GM19463 (cell line): ENCODE measurements around the gene PLXDC2.

Source experiments
- ATAC-seq: cut with Tn5 transposase; IDR thresholded peaks from one replicate; pipeline ENCODE4 v1.9.1; 2021; ENCODE audit warnings: mild to moderate bottlenecking, moderate library complexity; ENCODE audit not compliant: unreplicated experiment

The PLXDC2 gene

DNA sequence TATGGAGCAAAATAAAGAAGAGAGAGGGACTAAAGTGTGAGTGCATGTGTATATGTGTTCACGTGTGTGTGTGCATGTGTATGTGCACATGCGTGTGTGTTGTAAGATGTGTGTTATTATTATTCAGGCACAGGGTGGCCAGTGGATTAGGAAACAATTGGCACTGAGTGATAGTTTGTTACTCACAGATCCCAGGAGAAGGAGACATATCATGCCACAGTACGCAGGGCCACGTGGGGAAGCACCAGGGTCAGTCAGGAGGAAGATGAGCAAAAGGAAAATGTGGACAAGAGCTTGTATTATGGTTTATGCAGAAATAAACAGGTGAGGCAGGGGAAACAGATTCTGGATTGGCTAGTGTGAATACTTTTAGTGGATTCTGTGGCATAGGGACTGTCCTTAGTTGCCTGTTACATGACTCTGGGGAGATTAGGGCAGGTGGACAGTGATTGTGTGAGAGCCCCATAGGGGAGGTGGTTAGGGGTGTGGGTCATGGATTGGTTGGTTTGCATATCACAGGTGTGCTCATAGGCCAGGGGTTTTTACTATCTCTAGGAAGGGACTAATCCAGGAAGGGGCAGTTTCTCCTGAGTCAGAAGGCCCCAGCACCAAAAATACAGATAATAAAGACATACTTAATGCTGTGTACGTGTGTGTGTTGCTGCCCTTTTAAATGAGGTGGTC, 90.0 kb downstream of the PLXDC2 start:
- ATAC-seq = no peak

DNA sequence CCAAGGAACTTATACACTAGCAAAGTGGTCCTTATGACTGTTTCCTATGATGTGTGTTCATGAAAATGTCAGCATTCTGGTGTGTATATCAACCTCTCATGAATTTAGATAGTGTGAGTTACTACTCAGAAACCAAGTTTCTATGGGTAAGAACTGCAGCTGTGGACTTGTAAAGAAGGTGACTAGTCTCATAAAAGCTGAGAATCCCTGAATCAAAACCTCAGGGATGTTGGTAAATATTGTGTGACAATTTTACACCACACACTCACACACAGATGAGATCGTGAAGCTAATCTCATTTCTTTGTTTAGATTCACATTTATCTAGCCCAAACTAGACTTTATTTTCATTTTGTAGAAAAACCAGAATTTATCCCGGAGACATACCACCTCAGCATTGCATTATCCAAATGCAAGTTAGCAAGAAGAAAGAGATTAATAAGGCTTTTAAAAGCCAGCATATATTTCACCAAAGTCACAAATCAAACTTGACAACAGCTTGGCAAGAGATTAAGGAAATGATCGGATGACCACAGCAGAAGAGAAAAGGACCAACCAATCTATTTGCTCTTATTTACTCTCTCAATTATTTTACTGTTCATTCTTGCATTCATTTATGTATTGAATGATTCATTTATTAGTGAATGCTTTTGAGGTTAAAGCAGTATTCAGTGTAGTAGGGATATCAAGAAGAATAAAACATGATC, 92.9 kb downstream of the PLXDC2 start:
- ATAC-seq = no peak

DNA sequence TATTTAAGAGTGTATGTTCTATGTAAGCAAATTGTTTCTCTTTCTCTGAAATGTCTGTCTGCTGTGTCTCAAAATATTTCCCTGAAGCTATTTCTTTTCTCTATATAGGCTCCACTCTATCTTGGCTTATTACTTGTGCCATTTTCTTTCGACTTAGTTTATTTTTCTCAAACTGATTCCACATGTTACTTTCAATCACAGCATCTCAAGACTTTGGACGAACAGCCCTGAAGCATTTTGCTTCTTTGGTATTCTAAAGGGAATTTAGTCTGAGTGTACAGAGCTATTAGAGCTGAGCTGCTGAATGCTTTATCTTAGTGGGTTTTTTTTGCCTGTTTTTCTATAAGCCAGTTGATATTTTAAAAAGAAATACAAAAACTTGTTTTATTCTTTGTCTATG, 95.7 kb downstream of the PLXDC2 start:
- no peak for ATAC-seq

DNA sequence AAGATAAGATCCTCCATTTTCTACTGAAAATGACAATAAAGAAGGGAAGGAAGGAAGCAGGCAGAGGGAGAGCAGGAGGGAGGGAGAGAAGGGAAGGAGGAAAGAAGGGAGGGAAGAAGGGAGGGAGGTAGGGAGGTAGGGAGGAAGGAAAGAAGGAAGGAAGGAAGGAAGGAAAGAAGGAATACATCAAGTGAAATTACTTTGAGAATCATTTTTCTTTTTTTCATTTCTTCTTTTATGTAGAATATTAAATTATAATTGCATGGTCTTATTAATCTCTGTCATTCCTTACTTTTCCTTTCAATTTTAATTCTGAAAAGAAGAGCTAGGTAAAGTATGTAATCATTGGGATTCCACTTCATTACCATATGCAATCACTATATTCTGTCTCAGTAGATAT, 97.8 kb downstream of the PLXDC2 start:
- ATAC-seq = no peak

DNA sequence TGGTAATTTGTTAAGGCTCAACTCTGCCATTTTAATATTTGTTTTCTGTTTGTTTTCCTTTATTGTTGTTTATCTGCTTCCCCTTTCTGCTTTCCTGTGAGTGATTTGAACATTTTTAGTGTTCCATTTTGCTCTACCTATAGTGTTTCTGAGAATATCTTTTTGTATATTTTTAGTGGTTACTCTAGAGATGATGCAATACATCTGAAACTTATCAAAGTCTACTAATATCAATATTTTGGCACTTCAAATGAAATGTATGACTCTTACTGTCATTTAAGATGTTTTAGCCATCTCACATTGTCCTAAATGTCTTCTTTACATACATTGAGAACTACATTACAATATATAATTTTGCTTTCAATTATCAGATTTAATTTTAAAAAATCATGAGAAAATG, 98.9 kb downstream of the PLXDC2 start:
- ATAC-seq = no peak

DNA sequence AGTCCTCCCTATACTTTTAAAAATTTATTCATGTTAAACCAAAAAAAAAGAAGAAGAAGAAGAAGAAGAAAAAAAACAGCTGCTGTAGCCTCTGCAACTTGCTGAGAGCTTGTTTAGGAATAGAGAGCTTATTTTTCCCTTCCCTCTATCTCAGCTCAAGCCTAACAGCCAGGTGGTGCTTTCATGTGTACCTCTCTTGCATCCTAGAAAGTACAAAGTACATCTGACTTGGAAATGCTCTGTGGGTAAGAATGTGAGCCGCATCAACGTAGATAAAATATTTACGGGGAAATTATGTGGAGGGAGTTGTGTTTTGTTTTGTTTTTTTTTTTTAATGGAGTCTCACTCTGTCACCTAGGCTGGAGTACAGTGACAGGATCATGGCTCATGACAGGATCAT, 99.6 kb downstream of the PLXDC2 start:
- ATAC-seq = no peak

DNA sequence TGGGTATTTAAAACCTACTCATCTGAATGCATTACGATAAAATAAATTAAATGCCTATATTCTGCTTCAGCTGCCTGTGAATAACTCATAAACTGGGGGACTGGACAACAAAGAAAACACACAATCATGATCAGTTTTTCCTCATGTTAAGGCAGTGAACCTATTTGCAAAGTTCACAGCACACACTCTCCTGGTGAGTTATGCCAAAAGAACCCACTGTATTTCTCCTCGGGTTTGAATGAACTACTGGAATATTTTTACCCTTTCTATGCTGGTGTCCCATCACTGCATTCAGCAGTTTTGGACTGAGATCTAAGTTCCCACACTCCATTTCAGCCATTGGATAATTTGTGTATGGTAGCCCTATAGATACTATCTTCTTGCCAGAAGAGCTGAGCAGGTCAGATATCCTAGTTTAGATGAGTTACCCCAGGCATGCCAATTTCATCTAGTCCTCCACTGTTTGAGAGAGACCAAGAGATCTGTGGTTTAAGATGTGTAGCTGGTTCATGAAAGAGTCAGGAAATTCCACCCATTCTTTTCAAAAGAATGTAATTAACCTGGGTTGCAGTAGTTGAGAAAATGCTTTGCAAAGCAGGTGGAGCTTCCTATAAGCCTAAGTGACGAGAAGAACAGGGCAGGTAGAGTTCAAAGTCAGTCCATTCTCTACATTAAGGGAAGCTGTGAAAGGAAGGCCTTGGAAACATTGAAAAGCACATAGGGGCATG, 101.7 kb downstream of the PLXDC2 start:
- no peak for ATAC-seq

DNA sequence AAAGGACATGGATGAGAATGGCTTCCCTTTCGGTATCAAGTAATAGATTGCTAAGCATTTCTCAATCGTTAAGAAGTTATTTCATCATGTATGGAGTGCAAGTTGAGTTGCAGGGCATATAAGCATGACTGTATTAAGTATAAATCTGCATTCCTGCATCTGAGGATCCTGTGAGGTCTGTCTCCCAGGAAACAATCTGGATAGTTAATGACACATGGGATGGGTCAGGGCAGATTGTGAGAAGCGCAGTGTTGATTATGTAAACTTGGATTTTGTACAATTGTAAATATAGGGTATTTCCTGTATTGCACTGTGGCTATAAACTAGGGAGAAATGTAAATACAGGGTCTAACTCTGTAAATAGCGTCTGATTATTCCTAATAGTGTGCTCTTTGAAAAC, 102.6 kb downstream of the PLXDC2 start:
- ATAC-seq = no peak

DNA sequence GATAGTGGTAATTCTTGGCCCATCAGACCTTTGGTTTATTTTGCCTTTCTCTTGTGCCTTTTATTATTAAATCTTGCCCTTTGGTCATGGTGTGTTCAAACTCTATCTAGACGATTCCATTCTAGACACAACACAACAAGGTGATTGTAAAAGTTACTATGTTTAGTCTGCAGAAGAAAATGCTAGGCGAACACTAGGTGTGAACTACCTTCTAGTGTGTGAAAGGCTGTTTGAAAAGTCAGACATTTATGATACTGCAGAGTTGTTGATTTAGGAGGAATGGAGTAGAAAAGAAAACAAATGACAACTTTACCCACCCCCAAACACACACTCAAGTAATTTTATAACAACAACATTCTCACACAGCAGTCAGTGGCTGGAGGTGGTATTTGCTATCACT, 103.4 kb downstream of the PLXDC2 start:
- no peak for ATAC-seq

DNA sequence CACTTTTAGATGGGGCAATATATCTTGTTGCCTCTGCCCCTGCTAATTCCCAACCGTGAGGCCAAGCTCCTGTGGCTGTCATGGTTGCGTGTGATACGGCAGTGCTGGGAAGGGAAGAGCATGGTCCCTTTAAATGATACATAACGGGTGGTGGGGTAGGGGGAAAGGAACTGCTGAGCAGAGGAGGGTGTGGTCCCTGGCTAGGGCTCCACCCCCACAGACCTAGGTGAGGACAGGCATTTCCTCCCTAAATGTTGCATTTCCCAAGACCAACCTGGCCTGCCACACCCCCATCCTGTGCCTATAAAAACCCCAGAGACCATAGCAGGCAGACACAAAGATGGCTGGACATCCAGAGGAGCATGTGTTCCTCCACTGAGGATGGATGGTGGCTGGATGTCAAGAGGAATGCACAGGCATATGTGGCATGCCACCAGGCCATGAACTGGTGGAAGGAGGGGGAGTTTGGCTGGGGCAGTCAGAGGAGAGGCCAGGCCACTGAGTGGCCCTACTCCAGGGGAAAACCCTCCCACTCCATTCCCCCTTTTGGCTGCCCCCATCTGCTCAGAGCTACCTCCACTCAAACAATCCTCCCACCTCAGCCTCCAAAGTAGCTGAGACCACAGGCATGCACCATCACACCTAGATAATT, 104.0 kb downstream of the PLXDC2 start:
- no peak for ATAC-seq

DNA sequence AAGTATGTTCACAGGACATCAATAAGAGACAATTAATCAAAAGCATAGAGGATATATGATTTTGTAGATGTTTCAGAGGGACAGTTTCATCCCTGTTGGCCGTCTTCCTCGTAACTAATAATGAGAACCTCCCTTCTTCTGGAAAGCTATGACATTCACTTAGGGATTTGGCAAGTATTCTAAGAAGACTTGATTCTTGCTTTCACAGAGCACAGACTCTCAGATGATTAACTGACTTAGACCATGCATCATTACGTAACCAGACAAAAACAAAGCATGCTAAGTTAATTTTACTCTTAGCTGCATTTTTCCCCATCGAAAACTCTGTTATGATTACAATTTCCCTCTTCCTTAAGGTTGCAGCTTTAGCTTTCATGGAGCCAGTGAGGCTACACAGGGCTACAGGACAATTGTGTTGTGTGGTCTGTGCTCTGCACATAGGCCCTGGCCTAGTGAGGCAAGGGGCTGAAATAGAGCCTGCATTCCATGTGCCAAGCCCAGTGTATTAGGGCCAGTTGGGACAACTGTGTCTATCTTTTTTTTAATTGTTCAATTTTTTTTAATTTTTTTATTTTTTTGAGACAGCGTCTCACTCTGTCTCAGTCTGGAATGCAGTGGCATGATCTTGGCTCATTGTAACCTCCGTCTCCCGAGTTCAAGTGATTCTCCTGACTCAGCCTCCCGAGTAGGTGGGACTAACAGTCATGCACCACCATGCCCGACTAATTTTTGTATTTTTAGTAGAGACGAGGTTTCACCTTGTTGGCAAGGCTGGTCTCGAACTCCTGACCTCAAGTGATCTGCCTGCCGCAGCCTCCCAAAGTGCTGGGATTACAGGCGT, 105.3 kb downstream of the PLXDC2 start:
- no peak for ATAC-seq

DNA sequence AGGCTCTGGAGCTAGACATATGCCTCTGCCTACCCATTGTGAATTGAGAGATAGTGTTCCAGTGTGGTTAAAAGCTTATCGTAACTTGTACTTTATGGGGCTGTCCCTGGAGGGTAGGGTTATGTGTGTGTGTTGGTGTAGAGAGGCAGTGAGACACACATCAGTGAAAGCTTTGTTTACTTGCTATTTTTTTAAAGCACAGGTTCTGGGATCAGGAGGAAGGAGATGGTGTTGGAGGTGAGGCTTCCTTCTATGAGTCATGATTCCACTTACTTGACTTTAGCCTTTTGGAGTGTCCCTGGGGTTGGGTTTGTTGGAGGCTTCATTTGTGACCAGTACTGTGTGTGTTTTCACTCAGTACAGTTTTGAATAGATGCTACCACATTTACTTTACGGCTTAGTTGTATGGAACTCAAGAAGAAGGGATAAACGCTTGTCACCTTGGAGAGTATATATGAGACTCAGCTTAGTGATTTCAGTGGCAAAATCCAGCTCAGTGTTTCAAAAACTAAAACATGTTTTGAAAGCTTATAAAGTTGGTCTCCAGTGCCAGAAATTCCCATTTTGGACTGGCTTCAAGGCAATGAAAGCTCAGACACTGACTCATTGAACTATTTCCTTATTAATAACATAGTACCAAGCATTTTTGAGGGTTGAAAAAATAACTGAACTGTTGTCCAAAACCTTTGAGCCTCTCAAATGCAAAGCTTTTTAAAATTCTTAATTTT, 106.2 kb downstream of the PLXDC2 start:
- ATAC-seq = no peak

DNA sequence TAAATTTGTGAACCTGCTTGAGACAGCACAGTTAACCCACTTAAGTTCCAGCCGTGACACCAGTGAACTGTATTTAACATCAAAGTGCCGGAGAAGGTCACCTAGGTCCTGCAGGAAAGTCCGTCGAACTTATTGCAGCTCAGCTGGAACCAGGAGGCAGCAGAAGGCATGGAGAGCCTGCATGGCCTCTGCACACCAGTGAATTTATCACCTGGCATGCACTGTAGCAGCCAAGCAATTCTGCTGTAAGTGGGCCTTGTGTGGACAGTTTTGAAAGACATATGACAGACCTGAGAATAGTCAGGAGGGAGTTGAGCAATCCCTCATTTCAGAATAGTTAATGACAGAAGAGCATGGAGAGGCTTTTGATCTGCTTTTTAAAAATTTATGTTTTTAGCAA, 108.8 kb downstream of the PLXDC2 start:
- ATAC-seq = no peak

DNA sequence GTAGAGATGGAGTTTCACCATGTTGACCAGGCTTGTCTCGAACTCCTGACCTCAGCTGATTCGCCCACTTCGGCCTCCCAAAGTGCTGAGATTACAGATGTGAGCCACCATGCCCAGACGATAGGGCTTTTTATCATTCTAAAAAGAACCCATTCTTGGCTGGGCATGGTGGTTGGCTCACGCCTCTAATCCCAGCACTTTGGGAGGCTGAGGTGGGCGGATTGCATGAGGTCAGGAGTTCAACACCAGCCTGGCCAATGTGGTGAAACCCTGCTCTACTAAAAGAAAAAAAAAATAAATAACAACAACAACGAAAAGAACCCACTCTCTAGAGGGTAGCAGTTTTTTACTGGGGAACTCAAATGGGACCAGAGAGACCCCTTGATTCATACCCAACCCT, 112.7 kb downstream of the PLXDC2 start:
- no peak for ATAC-seq

DNA sequence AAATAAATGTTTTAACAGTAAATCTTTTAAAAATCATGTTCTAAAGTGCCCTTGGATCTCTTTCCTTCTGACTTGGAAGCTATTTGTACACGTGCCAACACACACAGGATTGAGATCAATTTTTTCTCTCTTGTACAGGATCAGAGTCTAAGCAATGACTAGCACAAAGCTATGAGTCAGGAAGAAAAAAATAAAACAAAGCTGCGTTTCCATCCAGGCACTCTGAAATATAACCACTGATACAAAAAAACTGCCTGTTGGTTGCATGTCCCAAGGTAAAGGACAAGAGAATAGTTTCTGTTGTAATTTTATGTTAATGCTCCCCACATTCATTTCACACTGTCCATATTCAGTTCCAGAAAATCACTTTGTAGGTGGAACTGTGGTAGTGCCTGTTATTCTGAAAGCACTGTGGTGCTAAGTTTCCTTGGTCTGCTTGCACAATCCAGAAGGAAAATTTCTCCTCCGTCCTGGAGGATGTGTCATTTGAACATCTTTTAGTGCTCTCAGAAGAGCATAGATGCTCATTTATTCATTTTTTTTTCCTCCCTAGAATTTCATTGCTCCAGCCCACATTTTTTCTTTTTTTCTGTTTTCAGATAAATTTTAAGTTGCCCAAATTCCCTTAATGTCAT, 113.4 kb downstream of the PLXDC2 start:
- ATAC-seq = no peak

DNA sequence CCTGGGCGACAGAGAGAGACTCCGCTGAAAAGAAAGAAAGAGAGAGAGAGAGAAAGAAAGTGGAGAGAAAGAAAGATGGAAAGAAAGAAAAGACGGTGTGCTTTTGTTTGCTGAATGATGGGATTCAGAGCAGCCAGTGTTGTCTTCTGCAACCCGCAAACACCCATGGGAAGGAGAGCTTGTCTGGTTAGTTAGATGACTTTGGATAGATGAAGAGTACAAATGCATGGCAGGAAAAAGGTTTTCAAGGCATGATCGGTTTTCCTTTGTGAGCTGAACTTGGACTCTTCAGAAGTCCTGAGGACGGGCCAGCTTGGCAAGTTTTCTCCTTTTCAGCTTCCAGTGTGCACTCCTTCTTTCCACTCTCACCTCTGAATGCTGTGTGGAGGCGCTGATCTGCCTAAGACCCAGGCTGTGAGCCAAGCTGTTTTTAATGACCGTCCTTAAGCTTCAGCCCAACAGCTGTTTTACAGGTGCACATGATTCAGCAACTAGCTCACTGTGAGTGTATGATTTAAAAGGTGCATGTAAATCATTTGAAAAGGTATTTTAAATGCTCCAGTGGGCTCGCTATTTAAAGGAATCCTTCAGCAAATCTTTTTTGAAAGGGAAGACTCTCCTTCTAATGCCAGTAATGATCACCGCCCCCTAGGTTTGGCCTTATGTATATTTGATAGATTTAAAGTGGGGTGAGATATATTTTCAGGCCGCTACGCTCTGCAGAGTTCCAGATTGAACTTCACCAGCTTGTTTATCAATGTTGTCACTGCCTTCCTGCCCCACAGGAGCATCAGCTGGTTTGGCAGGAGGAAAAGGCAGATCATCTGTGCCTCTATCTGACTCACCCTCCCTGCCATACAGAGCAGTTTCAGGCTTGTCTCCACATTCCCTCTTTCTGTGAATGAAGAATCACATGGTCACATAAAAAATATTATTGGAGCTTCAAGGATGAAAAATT, 115.0 kb downstream of the PLXDC2 start:
- ATAC-seq = no peak

DNA sequence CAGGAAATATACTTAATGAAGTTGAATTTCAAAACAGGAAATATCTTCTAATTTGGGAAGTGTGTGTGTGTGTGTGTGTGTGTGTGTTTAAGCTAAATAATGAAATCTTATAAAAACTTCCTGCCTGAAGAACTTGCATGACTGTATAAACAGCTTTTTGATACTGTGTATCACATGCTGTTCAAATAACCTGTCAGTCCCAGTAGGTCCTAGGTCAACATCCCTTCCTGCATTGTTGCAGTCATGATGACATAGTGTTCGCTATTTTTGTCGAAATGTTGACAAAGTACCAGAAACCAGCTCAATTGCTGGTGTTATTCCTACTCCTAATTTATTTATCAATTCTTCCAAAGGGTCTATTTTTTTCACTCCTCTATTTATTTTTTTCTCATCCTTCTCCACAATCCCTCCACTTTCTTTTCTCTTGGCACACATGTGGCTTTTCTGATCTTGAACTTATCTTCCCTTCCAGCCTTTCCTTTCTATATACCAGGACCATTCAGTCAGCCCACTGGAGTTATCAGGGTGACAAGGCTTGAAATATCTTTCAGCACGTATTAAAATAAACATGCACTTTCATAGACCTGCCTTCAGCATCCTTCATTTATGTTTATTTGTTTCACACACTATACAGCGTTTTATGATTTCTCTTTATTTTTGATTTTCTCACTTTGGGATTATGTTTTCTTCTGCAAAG, 115.8 kb downstream of the PLXDC2 start:
- no peak for ATAC-seq

DNA sequence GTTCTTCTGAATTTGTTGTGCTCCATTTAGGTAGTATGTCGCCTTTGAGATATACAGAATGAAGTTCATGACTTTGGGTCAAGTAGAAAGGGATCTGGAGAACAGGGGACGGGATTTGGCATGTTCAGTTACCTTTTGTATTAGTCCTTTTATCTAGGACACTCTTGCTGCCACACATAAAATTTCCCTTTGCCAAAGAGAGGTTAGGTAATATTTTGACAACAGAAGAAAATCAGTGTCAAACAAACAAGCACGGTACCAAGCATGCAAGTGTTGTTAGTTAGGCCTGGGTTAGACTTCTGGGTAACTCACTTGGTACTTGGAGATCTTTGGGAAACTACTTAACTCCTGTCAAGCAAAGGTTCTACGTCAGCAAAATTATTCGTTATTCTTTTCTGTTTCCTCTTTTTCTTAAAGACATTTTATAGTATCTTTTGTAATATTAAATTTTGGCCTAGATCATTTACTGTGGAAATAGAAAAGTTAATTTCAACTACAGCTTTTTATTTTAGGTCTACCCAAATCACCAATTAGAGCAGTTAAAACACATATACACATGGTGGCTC, 116.7 kb downstream of the PLXDC2 start:
- ATAC-seq = no peak
